ENCODE measurements around the gene SCUBE2. TPM values are rescaled to one million over a fixed set of nuclear protein-coding genes. Genes with fewer than 3 reads are reported as not detected.

The SCUBE2 gene
- total RNA-seq, 1 donor from 2014 or later: not detected

- CTCF ChIA-PET: no interaction called here
- H3K4me1 Mint-ChIP-seq: peaks cover 6% of the 10 kb centered on the region
Observed at GRCh38 chr11:9057888-9058287, 33.5 kb downstream of the SCUBE2 start.

GRCh38 chr11:9057007-9057406, 34.4 kb downstream of the SCUBE2 start:
- DNase-seq (no peak), ATAC-seq (ENCODE audit: low read depth) (no peak)
- intact Hi-C loops (cut with micrococcal nuclease): no loop called here
- CTCF ChIA-PET: no interaction called here
- H3K27me3 Mint-ChIP-seq: peaks cover 4% of the 10 kb centered on the region
- peaks cover 6% of the 10 kb centered on the region for H3K4me1 Mint-ChIP-seq
- POLR2A ChIA-PET: no interaction called here
- TF ChIP-seq CTCF (IDR thresholded peaks at IDR 0.05): no peak
- H3K9me3 Mint-ChIP-seq: no peaks in the 10 kb centered on the region
- H3K27ac Mint-ChIP-seq: no peak overlapping the region
- no peak overlapping the region for H3K4me3 Mint-ChIP-seq
- no peaks in the 10 kb centered on the region for H3K36me3 Mint-ChIP-seq (ENCODE audit: low read depth)

More at GRCh38 chr11:9057888-9058287, 33.5 kb downstream of the SCUBE2 start:
- TF ChIP-seq CTCF (IDR thresholded peaks at IDR 0.05): no peak
- POLR2A ChIA-PET: no interaction called here
- no peak for DNase-seq
- Mint-ChIP-seq H3K27me3 (peaks cover 10% of the 10 kb centered on the region), H3K9me3 (no peaks in the 10 kb centered on the region), H3K27ac (no peak overlapping the region), H3K36me3 (ENCODE audit: low read depth) (no peaks in the 10 kb centered on the region), H3K4me3 (no peak overlapping the region)
- no peak for ATAC-seq (ENCODE audit: low read depth)
- intact Hi-C loops (cut with micrococcal nuclease): no loop called here

GRCh38 chr11:9056467-9056866, 34.9 kb downstream of the SCUBE2 start:
- TF ChIP-seq CTCF (IDR thresholded peaks at IDR 0.05): no peak
- no peaks in the 10 kb centered on the region for H3K36me3 Mint-ChIP-seq (ENCODE audit: low read depth)
- H3K27me3 Mint-ChIP-seq: peaks cover 4% of the 10 kb centered on the region
- ChIA-PET CTCF (no interaction called here), POLR2A (no interaction called here)
- no peaks in the 10 kb centered on the region for H3K9me3 Mint-ChIP-seq
- ATAC-seq (ENCODE audit: low read depth): no peak
- no peak for DNase-seq
- no peak overlapping the region for H3K27ac Mint-ChIP-seq
- no peak overlapping the region for H3K4me3 Mint-ChIP-seq
- intact Hi-C loops (cut with micrococcal nuclease): no loop called here
- H3K4me1 Mint-ChIP-seq: peaks cover 6% of the 10 kb centered on the region

DNA sequence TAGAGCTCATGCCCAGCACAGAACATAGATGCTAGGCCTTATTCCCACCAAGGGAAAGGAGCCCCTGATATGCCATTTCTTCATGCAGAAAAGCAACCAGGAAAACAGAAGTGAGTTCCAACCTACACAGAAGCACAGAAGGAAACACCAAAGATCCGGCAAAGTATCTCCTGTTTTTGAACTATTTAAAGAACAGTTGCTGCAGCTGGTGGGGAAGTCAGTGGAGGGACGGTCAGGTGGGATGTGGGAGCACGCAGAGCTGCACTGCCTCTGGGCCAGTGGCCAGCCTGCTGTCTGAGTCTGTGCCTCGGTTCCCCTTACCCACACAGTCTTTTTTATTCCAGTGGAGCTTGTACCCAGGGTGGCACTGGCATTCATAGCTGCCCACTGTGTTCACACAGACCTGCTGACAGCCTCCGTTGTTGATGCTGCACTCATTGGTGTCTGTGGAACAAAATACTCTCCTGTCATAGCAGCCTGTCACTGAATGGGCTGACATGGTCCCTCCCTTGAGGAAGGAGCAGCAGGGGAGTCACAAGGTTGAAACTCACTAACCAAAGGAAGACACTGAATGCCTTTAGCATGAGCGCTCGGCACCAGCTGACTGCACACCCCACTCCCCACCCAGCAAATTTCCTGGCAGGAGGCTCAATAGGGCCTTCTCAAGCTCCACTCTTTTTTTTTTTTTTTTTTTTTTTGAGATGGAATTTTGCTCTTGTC, 37.9 kb downstream of the SCUBE2 start:
- no peak for TF ChIP-seq CTCF (IDR thresholded peaks at IDR 0.05)
- H3K36me3 Mint-ChIP-seq (ENCODE audit: low read depth): no peaks in the 10 kb centered on the region
- H3K27me3 Mint-ChIP-seq: peaks cover 4% of the 10 kb centered on the region
- H3K4me1 Mint-ChIP-seq: no peaks in the 10 kb centered on the region
- POLR2A ChIA-PET: interaction anchor here (0.6 kb wide), 2 partner anchors 18 to 47 kb away, joined by 5 to 8 read pairs; no protein-coding TSS in a partner anchor
- DNase-seq (no peak), ATAC-seq (ENCODE audit: low read depth) (no peak)
- CTCF ChIA-PET: no interaction called here
- intact Hi-C loops (cut with micrococcal nuclease): no loop called here
- H3K9me3 Mint-ChIP-seq: no peaks in the 10 kb centered on the region
- no peak overlapping the region for H3K27ac Mint-ChIP-seq
- no peak overlapping the region for H3K4me3 Mint-ChIP-seq

DNA sequence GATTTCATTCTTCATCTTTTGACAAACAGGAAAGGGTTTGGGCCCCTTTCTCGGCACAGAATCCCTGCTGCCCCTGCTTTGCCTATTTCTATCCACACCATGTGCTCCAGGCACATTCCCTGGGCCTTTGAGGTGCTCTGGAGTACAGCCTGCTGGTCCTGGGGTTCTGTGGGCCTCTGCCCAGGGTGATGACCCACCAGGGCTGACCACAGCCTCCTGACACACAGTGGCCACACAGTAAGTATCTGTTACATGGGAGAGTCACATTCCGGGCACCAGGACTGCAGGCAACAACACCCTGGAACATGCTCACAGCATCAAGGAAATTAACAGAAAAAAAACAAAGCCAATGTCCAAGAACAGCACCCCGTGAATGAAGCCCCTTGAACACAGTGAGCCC, 39.1 kb downstream of the SCUBE2 start:
- no peak for ATAC-seq (ENCODE audit: low read depth)
- H3K27me3 Mint-ChIP-seq: peaks cover 4% of the 10 kb centered on the region
- TF ChIP-seq CTCF (IDR thresholded peaks at IDR 0.05): no peak
- no peak overlapping the region for H3K27ac Mint-ChIP-seq
- no peaks in the 10 kb centered on the region for H3K36me3 Mint-ChIP-seq (ENCODE audit: low read depth)
- H3K4me3 Mint-ChIP-seq: no peak overlapping the region
- H3K9me3 Mint-ChIP-seq: no peaks in the 10 kb centered on the region
- H3K4me1 Mint-ChIP-seq: no peaks in the 10 kb centered on the region
- ChIA-PET CTCF (no interaction called here), POLR2A (no interaction called here)
- intact Hi-C loops (cut with micrococcal nuclease): no loop called here
- DNase-seq: no peak
